Keratinocyte (primary cell): ENCODE results near the gene KIF5B.

Source experiments
- EZH2 ChIP-seq: IDR thresholded peaks from one replicate; pipeline ENCODE4 v1.6.1; 2012; ENCODE audit warnings: inconsistent platforms, mild to moderate bottlenecking, low read length, moderate library complexity
- TF ChIP-seq, protein P1 (sequence below), 3 experiments: IDR thresholded peaks in 1 of 3; conservative IDR thresholded peaks in 1 of 3; optimal IDR thresholded peaks in 1 of 3; 2 replicates in 2 of 3; 3 replicates in 1 of 3; pipeline versions ENCODE3 to v1.5.1; 2011; ENCODE audit warnings: low read length in 3 of 3, mild to moderate bottlenecking in 3 of 3, moderate library complexity in 2 of 3, control low read depth in 1 of 3, inconsistent platforms in 1 of 3; ENCODE audit not compliant: insufficient read depth in 2 of 3; ENCODE audit errors: extremely low read depth in 1 of 3

DNA sequence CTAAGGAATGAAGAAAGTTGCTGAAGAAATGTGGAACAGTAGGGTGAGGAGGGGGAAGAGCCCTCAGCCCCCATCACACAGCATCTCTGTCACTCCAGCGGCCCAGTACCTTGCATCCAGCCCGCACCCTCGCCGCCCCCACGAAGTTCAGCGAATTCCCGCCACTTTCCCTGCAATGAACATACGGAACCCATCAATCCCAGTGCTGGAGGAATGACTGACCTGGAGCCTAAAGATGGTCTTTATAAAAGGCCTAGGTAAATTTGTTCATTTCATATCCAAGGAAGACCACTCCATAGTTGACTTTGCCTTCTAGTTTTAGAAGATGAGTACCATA lies 779 bp upstream of the KIF5B start:
- TF ChIP-seq, protein P1, sequence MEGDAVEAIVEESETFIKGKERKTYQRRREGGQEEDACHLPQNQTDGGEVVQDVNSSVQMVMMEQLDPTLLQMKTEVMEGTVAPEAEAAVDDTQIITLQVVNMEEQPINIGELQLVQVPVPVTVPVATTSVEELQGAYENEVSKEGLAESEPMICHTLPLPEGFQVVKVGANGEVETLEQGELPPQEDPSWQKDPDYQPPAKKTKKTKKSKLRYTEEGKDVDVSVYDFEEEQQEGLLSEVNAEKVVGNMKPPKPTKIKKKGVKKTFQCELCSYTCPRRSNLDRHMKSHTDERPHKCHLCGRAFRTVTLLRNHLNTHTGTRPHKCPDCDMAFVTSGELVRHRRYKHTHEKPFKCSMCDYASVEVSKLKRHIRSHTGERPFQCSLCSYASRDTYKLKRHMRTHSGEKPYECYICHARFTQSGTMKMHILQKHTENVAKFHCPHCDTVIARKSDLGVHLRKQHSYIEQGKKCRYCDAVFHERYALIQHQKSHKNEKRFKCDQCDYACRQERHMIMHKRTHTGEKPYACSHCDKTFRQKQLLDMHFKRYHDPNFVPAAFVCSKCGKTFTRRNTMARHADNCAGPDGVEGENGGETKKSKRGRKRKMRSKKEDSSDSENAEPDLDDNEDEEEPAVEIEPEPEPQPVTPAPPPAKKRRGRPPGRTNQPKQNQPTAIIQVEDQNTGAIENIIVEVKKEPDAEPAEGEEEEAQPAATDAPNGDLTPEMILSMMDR (optimal IDR thresholded peaks at IDR 0.05 in 1 of 3, IDR thresholded peaks at IDR 0.05 in 1 of 3, conservative IDR thresholded peaks at IDR 0.05 in 1 of 3; ENCODE audit: extremely low read depth in 1 of 3, insufficient read depth in 2 of 3, low read length in 3 of 3) = no peak
- TF ChIP-seq EZH2 = no peak
